Measurements from ENCODE around the gene TRIM17. TPM values are rescaled to one million over a fixed set of nuclear protein-coding genes. Genes with fewer than 3 reads are reported as not detected.

TRIM17 gene
- total and polyA plus RNA-seq, 9 of the 15 experiments (the other 6 are each of a cell fraction or from before 2014, with no cell fraction given), result not detected

- H3K27me3 ChIP-seq (ENCODE audit: control insufficient read depth in 2 of 2, insufficient read depth in 2 of 2, low read length in 2 of 2), result no peaks in the 10 kb centered on the region
- 0 out of 3 replicates have a peak overlapping the region, but pooled peaks have one; percentile 58 for H3K27ac ChIP-seq (ENCODE audit: extremely low read depth, low read depth, low read length)
- peaks cover 46% of the 10 kb centered on the region; the same call in 2 of the 3 replicates for H3K36me3 ChIP-seq (ENCODE audit: control insufficient read depth, insufficient read depth, low read length)
- DNase-seq (ENCODE audit: extremely low read depth in 1 of 4, low spot score in 3 of 4), result no peak
- no peak for FAIRE-seq
- TF ChIP-seq YY1 (IDR thresholded peaks at IDR 0.05; ENCODE audit: borderline replicate concordance in 1 of 3, control insufficient read depth in 1 of 3, extremely low read depth in 1 of 3, insufficient read depth in 3 of 3, insufficient read length in 1 of 3, insufficient replicate concordance in 2 of 3, low read depth in 1 of 3, low read length in 2 of 3), result peak in 1 of 3 experiments; percentile 3
- no peak for TF ChIP-seq SIN3B (IDR thresholded peaks at IDR 0.05; ENCODE audit: low read depth)
- TF ChIP-seq RBFOX2 (IDR thresholded peaks at IDR 0.05; ENCODE audit: low read depth, low read length), result peak; percentile 64
- no peak for TF ChIP-seq TEAD4 (IDR thresholded peaks at IDR 0.05; ENCODE audit: low read length)
- TF ChIP-seq TEAD4 (CRISPR knock-in tag; IDR thresholded peaks at IDR 0.05; ENCODE audit: borderline replicate concordance), result no peak
- peak; percentile 86 for TF ChIP-seq PCBP1 (IDR thresholded peaks at IDR 0.05; ENCODE audit: low read depth, low read length, poor library complexity, severe bottlenecking)
- no peak for TF ChIP-seq ZKSCAN3 (CRISPR knock-in tag; IDR thresholded peaks at IDR 0.05)
- TF ChIP-seq RBM22 (IDR thresholded peaks at IDR 0.05; ENCODE audit: low read depth, low read length, poor library complexity, severe bottlenecking), result peak; percentile 75
- TF ChIP-seq HINFP (tag; conservative IDR thresholded peaks at IDR 0.05; ENCODE audit: low read depth), result no peak
- no peak for TF ChIP-seq ZNF696 (CRISPR knock-in tag; conservative IDR thresholded peaks at IDR 0.05)
- peak; percentile 29; the same call in 1 of the 2 replicates for TF ChIP-seq SUPT5H (IDR thresholded peaks at IDR 0.05)
- peak; percentile 81 for TF ChIP-seq POLR2G (IDR thresholded peaks at IDR 0.05; ENCODE audit: low read depth, low read length)
- TF ChIP-seq POLR2H (tag; IDR thresholded peaks at IDR 0.05; ENCODE audit: low read depth), result no peak
- 0 out of 2 replicates have a peak, but pooled peaks have one; percentile 43 for TF ChIP-seq MAX (CRISPR knock-in tag; IDR thresholded peaks at IDR 0.05)
- no peak for TF ChIP-seq CHCHD3 (CRISPR knock-in tag; IDR thresholded peaks at IDR 0.05)
- TF ChIP-seq POLR2AphosphoS2 (IDR thresholded peaks at IDR 0.05; ENCODE audit: low read length), result 0 out of 2 replicates have a peak, but pooled peaks have one; percentile 65
- TF ChIP-seq ZNF512 (tag; IDR thresholded peaks at IDR 0.05), result no peak
- TF ChIP-seq MYNN (IDR thresholded peaks at IDR 0.05), result 0 out of 2 replicates have a peak, but pooled peaks have one; percentile 9
- TF ChIP-seq MYNN (CRISPR knock-in tag; IDR thresholded peaks at IDR 0.05), result no peak
- CTCF ChIA-PET (ENCODE audit: low intra/inter-chr PET ratio), result no interaction called here
- in situ Hi-C loops (cut with MboI), result no loop called here
- H4K20me1 ChIP-seq (replicated peaks; ENCODE audit: control insufficient read depth, insufficient read depth, low read length), result peaks cover 6% of the 10 kb centered on the region
- peak; percentile 3 for ATAC-seq
- H2AFZ ChIP-seq (ENCODE audit: low read depth, low read length), result no peak overlapping the region
- H3K4me1 ChIP-seq (replicated peaks in 1 of 2; ENCODE audit: control insufficient read depth in 2 of 2, insufficient read depth in 2 of 2, low read length in 2 of 2), result peaks cover 11 to 36% of the 10 kb centered on the region in 2 experiments; a peak in 4 of 5 replicates
- peak overlapping the region in 1 of 2 experiments; percentile 51; a peak in 2 of 4 replicates for H3K9ac ChIP-seq (ENCODE audit: insufficient read depth in 1 of 2, low read depth in 2 of 2, low read length in 2 of 2)
- H3K4me3 ChIP-seq, result no peak overlapping the region
- H3K79me2 ChIP-seq (ENCODE audit: control insufficient read depth, insufficient read depth, low read length), result 0 out of 3 replicates have a peak, but pooled peaks cover 4% of the 10 kb centered on the region
- no TSS peak for BruUV-seq (replicated peaks)
- 91% methylated on average over 11 of the region's 11 CpGs for WGBS (ENCODE audit: insufficient coverage, low coverage, missing lambda C conversion rate)
- intact Hi-C loops (cut with micrococcal nuclease), result loop anchor here (5.0 kb wide), 1 partner anchor 49 kb away; no protein-coding TSS in a partner anchor
- POLR2A ChIA-PET, result interaction anchor here (0.5 to 9.0 kb wide), 2 partner anchors 13 to 22 kb away, joined by 3 to 78 read pairs; partner anchors contain the start of gene TRIM11
- no peaks in the 10 kb centered on the region for H3K9me3 ChIP-seq (replicated peaks; ENCODE audit: control insufficient read depth, insufficient read depth, low read depth, low read length)
- H3K9me1 ChIP-seq (ENCODE audit: control insufficient read depth, insufficient read depth, low read length), result no peaks in the 10 kb centered on the region
- peak overlapping the region; percentile 46; the same call in 1 of the 2 replicates for H3K4me2 ChIP-seq (ENCODE audit: insufficient read depth, low read length)
Measured at GRCh38 chr1:228391411-228392020, 25.1 kb downstream of the TRIM17 start.

Measured in K562 (cell line).